GM12878 (cell line): ENCODE results near the gene NRBP1. TPM values are rescaled to one million over a fixed set of nuclear protein-coding genes. Genes with fewer than 3 reads are reported as not detected.

Experiments used
- EED ChIP-seq: sonication (generic); IDR thresholded peaks from 2 replicates; pipeline ENCODE4 v1.6.1; 2016; ENCODE audit warnings: antibody characterized with exemption, low read depth
- GABPA ChIP-seq: IDR thresholded peaks from 2 replicates; pipeline ENCODE4 v1.6.1; 2014; ENCODE audit warnings: antibody characterized with exemption, low read depth, mild to moderate bottlenecking, inconsistent platforms
- IKZF1 ChIP-seq: fragments of 450-650 bp; conservative IDR thresholded peaks from 2 replicates; pipeline ENCODE4 v1.6.1; 2017; ENCODE audit warnings: antibody characterized with exemption, mild to moderate bottlenecking
- JUND ChIP-seq: IDR thresholded peaks from 2 replicates; pipeline ENCODE4 v1.6.1; 2012; ENCODE audit warnings: low read depth, mild to moderate bottlenecking, low read length, improper control_type of control experiment, moderate library complexity
- MEF2A ChIP-seq: IDR thresholded peaks from 2 replicates; pipeline ENCODE4 v1.6.1; 2011; ENCODE audit warnings: low read depth, mild to moderate bottlenecking, low read length, moderate library complexity; ENCODE audit not compliant: insufficient read depth
- POLR2A ChIP-seq: IDR thresholded peaks from 2 replicates; pipeline ENCODE4 v1.6.1; 2011; ENCODE audit warnings: low read depth, mild to moderate bottlenecking, low read length
- RB1 ChIP-seq: fragments of 450-650 bp; formaldehyde crosslinking; IDR thresholded peaks from 2 replicates; pipeline ENCODE4 v1.6.1; 2017; ENCODE audit warnings: mild to moderate bottlenecking, borderline replicate concordance
- ZNF274 ChIP-seq: IDR thresholded peaks from one replicate; pipeline ENCODE4 v1.8.0; 2011; ENCODE audit not compliant: insufficient read length, insufficient read depth
- polyA plus RNA-seq, 11 experiments: library from polyadenylated mRNA; depleted of rRNA in 4 of 11; unstranded in 6 of 11; stranded (reverse) in 5 of 11; fragments of >200 nt; fragmentation: Nextera tagmentation in 4 of 11; fragmentation: Illumina TruSeq in 1 of 11; extraction: Ambion mirVana in 4 of 11; extraction: Trizol in 1 of 11; gene quantifications; 1 replicate in 1 of 11; 2 replicates in 10 of 11; pipeline versions ENCODE4 v1.2.1 to v1.2.3, GENCODE V29; 2011 to 2016; ENCODE audit warnings: inconsistent platforms in 2 of 11, missing spikeins in 2 of 11, low read depth in 1 of 11
- total RNA-seq, 4 experiments: library from RNA; depleted of rRNA in 3 of 4; stranded (reverse); fragments of >200 nt in 3 of 4; fragmentation: Illumina TruSeq in 1 of 4; extraction: Trizol in 1 of 4; gene quantifications; 2 replicates each; pipeline versions ENCODE4 v1.2.1 to v1.2.3, GENCODE V29; 2013 to 2021
- TF ChIP-seq, protein P1 (sequence below): fragments of 450-650 bp; IDR thresholded peaks from 2 replicates; pipeline ENCODE4 v1.6.1; 2017; ENCODE audit warnings: antibody characterized with exemption, mild to moderate bottlenecking, moderate library complexity
- TF ChIP-seq, protein P2 (sequence below): fragments of 450-650 bp; formaldehyde crosslinking; IDR thresholded peaks from 2 replicates; pipeline ENCODE4 v1.5.0; 2022; ENCODE audit warnings: mild to moderate bottlenecking, missing genetic modification characterization
- TF ChIP-seq, protein P3 (sequence below): IDR thresholded peaks from 2 replicates; pipeline ENCODE4 v1.6.1; 2011; ENCODE audit warnings: borderline replicate concordance, low read depth, mild to moderate bottlenecking, moderate library complexity, low read length; ENCODE audit not compliant: insufficient read depth, poor library complexity, severe bottlenecking

Gene NRBP1
- total and polyA plus RNA-seq, 10 of the 15 experiments (the other 5 are each of a cell fraction or from before 2014, with no cell fraction given), result 5.7 to 136 (median 66.1) TPM

DNA sequence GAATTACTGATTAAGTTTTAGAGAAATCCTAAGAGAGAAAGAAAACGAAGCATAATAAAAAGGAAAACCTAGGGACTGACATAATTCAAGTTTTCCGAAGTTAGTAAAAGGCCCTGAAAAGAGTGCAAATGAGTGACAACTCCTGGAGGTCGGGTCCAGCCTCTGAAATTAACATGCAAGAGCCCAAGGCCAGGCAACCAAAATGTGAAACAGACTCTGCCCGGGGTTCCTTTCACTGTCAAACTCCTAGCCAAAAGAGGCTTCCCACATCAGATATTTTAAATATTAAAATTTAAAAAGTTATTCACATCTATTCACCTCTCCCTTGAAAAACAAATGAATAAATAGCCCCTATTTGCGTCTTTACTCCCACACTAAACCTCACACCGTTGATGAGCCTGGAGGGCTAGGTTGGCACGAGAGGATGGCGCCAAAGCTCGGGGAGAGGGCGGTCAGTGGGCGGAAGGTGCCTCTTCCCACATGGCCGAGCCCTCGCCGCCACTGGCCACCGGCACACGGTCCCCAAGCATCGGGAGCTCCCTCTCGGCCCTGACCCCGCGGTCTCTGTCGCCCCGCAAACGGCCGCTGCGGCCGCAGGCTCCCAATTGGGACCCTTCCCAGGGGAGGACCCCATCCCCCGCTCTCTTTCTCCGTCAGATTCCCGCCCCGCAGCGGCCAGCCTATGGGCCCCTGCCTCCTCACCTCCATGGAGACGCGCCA is 19.7 kb upstream of the NRBP1 start (continued):
- TF ChIP-seq, protein P1, sequence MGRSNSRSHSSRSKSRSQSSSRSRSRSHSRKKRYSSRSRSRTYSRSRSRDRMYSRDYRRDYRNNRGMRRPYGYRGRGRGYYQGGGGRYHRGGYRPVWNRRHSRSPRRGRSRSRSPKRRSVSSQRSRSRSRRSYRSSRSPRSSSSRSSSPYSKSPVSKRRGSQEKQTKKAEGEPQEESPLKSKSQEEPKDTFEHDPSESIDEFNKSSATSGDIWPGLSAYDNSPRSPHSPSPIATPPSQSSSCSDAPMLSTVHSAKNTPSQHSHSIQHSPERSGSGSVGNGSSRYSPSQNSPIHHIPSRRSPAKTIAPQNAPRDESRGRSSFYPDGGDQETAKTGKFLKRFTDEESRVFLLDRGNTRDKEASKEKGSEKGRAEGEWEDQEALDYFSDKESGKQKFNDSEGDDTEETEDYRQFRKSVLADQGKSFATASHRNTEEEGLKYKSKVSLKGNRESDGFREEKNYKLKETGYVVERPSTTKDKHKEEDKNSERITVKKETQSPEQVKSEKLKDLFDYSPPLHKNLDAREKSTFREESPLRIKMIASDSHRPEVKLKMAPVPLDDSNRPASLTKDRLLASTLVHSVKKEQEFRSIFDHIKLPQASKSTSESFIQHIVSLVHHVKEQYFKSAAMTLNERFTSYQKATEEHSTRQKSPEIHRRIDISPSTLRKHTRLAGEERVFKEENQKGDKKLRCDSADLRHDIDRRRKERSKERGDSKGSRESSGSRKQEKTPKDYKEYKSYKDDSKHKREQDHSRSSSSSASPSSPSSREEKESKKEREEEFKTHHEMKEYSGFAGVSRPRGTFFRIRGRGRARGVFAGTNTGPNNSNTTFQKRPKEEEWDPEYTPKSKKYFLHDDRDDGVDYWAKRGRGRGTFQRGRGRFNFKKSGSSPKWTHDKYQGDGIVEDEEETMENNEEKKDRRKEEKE, result no peak
- TF ChIP-seq RB1, result no peak
- no peak for TF ChIP-seq ZNF274
- peak; percentile 19; the same call in 1 of the 2 replicates for TF ChIP-seq EED
- no peak for TF ChIP-seq JUND
- TF ChIP-seq GABPA, result no peak
- no peak for TF ChIP-seq POLR2A
- TF ChIP-seq MEF2A, result 0 out of 2 replicates have a peak, but pooled peaks have one; percentile 13
- TF ChIP-seq, protein P2, sequence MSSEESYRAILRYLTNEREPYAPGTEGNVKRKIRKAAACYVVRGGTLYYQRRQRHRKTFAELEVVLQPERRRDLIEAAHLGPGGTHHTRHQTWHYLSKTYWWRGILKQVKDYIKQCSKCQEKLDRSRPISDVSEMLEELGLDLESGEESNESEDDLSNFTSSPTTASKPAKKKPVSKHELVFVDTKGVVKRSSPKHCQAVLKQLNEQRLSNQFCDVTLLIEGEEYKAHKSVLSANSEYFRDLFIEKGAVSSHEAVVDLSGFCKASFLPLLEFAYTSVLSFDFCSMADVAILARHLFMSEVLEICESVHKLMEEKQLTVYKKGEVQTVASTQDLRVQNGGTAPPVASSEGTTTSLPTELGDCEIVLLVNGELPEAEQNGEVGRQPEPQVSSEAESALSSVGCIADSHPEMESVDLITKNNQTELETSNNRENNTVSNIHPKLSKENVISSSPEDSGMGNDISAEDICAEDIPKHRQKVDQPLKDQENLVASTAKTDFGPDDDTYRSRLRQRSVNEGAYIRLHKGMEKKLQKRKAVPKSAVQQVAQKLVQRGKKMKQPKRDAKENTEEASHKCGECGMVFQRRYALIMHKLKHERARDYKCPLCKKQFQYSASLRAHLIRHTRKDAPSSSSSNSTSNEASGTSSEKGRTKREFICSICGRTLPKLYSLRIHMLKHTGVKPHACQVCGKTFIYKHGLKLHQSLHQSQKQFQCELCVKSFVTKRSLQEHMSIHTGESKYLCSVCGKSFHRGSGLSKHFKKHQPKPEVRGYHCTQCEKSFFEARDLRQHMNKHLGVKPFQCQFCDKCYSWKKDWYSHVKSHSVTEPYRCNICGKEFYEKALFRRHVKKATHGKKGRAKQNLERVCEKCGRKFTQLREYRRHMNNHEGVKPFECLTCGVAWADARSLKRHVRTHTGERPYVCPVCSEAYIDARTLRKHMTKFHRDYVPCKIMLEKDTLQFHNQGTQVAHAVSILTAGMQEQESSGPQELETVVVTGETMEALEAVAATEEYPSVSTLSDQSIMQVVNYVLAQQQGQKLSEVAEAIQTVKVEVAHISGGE (CRISPR knock-in tag), result no peak
- TF ChIP-seq IKZF1, result no peak
- TF ChIP-seq, protein P3, sequence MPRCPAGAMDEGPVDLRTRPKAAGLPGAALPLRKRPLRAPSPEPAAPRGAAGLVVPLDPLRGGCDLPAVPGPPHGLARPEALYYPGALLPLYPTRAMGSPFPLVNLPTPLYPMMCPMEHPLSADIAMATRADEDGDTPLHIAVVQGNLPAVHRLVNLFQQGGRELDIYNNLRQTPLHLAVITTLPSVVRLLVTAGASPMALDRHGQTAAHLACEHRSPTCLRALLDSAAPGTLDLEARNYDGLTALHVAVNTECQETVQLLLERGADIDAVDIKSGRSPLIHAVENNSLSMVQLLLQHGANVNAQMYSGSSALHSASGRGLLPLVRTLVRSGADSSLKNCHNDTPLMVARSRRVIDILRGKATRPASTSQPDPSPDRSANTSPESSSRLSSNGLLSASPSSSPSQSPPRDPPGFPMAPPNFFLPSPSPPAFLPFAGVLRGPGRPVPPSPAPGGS, result no peak
